ENCODE measurements around the gene RIOX2. TPM values are rescaled to one million over a fixed set of nuclear protein-coding genes. Genes with fewer than 3 reads are reported as not detected.

The RIOX2 gene
- polyA plus RNA-seq, 3 donors: 15.3 to 18.7 (median 18.3) TPM

- peaks cover 9 to 12% of the 10 kb centered on the region in 2 donors for H3K4me1 ChIP-seq (ENCODE audit: control insufficient read depth in 1 of 2, insufficient read depth in 2 of 2, low read length in 2 of 2)
- H3K79me2 ChIP-seq (ENCODE audit: insufficient read depth, low read length): no peaks in the 10 kb centered on the region
- H3K27me3 ChIP-seq (ENCODE audit: control insufficient read depth in 2 of 2, insufficient read depth in 2 of 2, low read length in 2 of 2): no peaks in the 10 kb centered on the region
- TF ChIP-seq CTCF (IDR thresholded peaks at IDR 0.05): no peak
- H3K4me2 ChIP-seq (replicated peaks; ENCODE audit: extremely low read depth, low read length, poor library complexity, severe bottlenecking): no peak overlapping the region
- no peak for DNase-seq
- H2AFZ ChIP-seq (ENCODE audit: insufficient read depth, low read depth, low read length, poor library complexity, severe bottlenecking): no peak overlapping the region
- no peaks in the 10 kb centered on the region for H4K20me1 ChIP-seq (ENCODE audit: insufficient read depth, low read length)
- Mint-ChIP-seq H3K36me3 (no peaks in the 10 kb centered on the region), H3K27me3 (ENCODE audit: low read depth in 3 of 3) (peaks cover 0 to 1% (median 0%) of the 10 kb centered on the region in 3 donors), H3K4me3 (no peak overlapping the region), H3K4me1 (peaks cover 15% of the 10 kb centered on the region), H3K27ac (no peak overlapping the region), H3K9me3 (peaks cover 0 to 5% (median 0%) of the 10 kb centered on the region in 7 donors)
- H3K36me3 ChIP-seq (replicated peaks in 1 of 2; ENCODE audit: control insufficient read depth in 1 of 2, insufficient read depth in 2 of 2, low read length in 2 of 2): no peaks in the 10 kb centered on the region
- H3K9ac ChIP-seq (ENCODE audit: insufficient read depth, low read length, poor library complexity, severe bottlenecking): no peak overlapping the region
- no CpG with 5 or more reads among the region's 2 CpGs for WGBS (ENCODE audit: insufficient coverage)
- no peak overlapping the region for H3K27ac ChIP-seq (ENCODE audit: low read depth in 1 of 2, low read length in 2 of 2)
- H3K9me3 ChIP-seq (replicated peaks in 1 of 2; ENCODE audit: control insufficient read depth in 1 of 2, insufficient read depth in 1 of 2, low read length in 2 of 2): no peaks in the 10 kb centered on the region
- no peak overlapping the region for H3K4me3 ChIP-seq (replicated peaks in 1 of 3; ENCODE audit: low read depth in 2 of 3, low read length in 3 of 3)
- intact Hi-C loops (cut with micrococcal nuclease): no loop called here
These were observed 21.3 kb upstream of the RIOX2 start for GRCh38 chr3:97993526-97993925.

- no peak for TF ChIP-seq CTCF (IDR thresholded peaks at IDR 0.05)
- H3K9me3 ChIP-seq (replicated peaks in 1 of 2; ENCODE audit: control insufficient read depth in 1 of 2, insufficient read depth in 1 of 2, low read length in 2 of 2): no peaks in the 10 kb centered on the region
- Mint-ChIP-seq H3K36me3 (no peaks in the 10 kb centered on the region), H3K27me3 (ENCODE audit: low read depth in 3 of 3) (peaks cover 0 to 1% (median 0%) of the 10 kb centered on the region in 3 donors), H3K27ac (peak overlapping the region in 1 of 7 donors; percentile 42), H3K4me1 (peaks cover 15% of the 10 kb centered on the region), H3K9me3 (peaks cover 0 to 8% (median 2%) of the 10 kb centered on the region in 7 donors), H3K4me3 (no peak overlapping the region)
- H3K27me3 ChIP-seq (ENCODE audit: control insufficient read depth in 2 of 2, insufficient read depth in 2 of 2, low read length in 2 of 2): no peaks in the 10 kb centered on the region
- H3K79me2 ChIP-seq (ENCODE audit: insufficient read depth, low read length): no peaks in the 10 kb centered on the region
- intact Hi-C loops (cut with micrococcal nuclease): no loop called here
- no peaks in the 10 kb centered on the region for H4K20me1 ChIP-seq (ENCODE audit: insufficient read depth, low read length)
- H2AFZ ChIP-seq (ENCODE audit: insufficient read depth, low read depth, low read length, poor library complexity, severe bottlenecking): no peak overlapping the region
- no peak overlapping the region for H3K4me2 ChIP-seq (replicated peaks; ENCODE audit: extremely low read depth, low read length, poor library complexity, severe bottlenecking)
- peaks cover 9 to 12% of the 10 kb centered on the region in 2 donors for H3K4me1 ChIP-seq (ENCODE audit: control insufficient read depth in 1 of 2, insufficient read depth in 2 of 2, low read length in 2 of 2)
- no peaks in the 10 kb centered on the region for H3K36me3 ChIP-seq (replicated peaks in 1 of 2; ENCODE audit: control insufficient read depth in 1 of 2, insufficient read depth in 2 of 2, low read length in 2 of 2)
- no peak for DNase-seq
- H3K9ac ChIP-seq (ENCODE audit: insufficient read depth, low read length, poor library complexity, severe bottlenecking): no peak overlapping the region
- no peak overlapping the region for H3K27ac ChIP-seq (ENCODE audit: low read depth in 1 of 2, low read length in 2 of 2)
- no peak overlapping the region for H3K4me3 ChIP-seq (replicated peaks in 1 of 3; ENCODE audit: low read depth in 2 of 3, low read length in 3 of 3)
- 100% methylated on average over 1 of the region's 2 CpGs for WGBS (ENCODE audit: insufficient coverage)
These were observed 20.4 kb upstream of the RIOX2 start for GRCh38 chr3:97992547-97993173.

Data from CD14-positive monocyte (primary cell).